SU-DHL-6 (cell line): ENCODE results near the gene RNF114.

ENCODE experiments used
- CTCF ChIP-seq: fragments of 200-600 bp; sonication (generic); IDR thresholded peaks from one replicate; pipeline ENCODE4 v1.5.1; 2017; ENCODE audit warnings: antibody characterized with exemption, mild to moderate bottlenecking, low read length, moderate library complexity; ENCODE audit not compliant: insufficient read depth, poor library complexity, severe bottlenecking
- EZH2phosphoT487 ChIP-seq: fragments of 200-600 bp; sonication (generic), shearing (Covaris generic); conservative IDR thresholded peaks from 2 replicates; pipeline ENCODE4 v1.6.1; 2018; ENCODE audit warnings: mild to moderate bottlenecking, antibody characterized with exemption, low read length, moderate library complexity, mixed read lengths

- no peak for TF ChIP-seq CTCF
- TF ChIP-seq EZH2phosphoT487: no peak
Measured at GRCh38 chr20:49896204-49896603, 40.0 kb upstream of the RNF114 start.
